ENCODE data around the gene PLPPR2. TPM values are rescaled to one million over a fixed set of nuclear protein-coding genes. Genes with fewer than 3 reads are reported as not detected.

PLPPR2 gene
- total RNA-seq, 1 donor from 2014 or later: 15.9 TPM

DNA sequence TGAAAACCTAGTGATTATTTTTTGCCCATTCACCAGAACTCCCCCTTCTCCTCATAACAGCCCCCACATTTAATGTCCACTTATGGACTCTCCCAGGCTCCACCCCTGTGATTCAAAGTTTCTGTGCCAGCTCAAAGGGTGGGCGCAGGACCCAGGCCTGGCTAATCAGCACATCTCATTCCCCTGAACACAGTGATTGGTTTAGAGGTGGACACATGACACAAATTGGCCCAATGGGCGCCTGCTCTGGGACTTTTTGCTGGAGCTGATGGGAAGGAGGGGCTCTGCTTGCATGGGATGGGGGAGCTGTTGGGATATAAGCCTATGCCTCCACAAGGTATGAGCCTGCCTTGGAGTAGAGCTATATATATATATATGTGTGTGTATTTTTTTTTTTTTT, 35.1 kb downstream of the PLPPR2 start:
- Mint-ChIP-seq H3K4me3 (no peak overlapping the region), H3K36me3 (peaks cover 4% of the 10 kb centered on the region), H3K27ac (no peak overlapping the region), H3K4me1 (ENCODE audit: unreplicated experiment) (no peaks in the 10 kb centered on the region), H3K27me3 (peaks cover 4% of the 10 kb centered on the region), H3K9me3 (no peaks in the 10 kb centered on the region)
- TF ChIP-seq, protein P1, sequence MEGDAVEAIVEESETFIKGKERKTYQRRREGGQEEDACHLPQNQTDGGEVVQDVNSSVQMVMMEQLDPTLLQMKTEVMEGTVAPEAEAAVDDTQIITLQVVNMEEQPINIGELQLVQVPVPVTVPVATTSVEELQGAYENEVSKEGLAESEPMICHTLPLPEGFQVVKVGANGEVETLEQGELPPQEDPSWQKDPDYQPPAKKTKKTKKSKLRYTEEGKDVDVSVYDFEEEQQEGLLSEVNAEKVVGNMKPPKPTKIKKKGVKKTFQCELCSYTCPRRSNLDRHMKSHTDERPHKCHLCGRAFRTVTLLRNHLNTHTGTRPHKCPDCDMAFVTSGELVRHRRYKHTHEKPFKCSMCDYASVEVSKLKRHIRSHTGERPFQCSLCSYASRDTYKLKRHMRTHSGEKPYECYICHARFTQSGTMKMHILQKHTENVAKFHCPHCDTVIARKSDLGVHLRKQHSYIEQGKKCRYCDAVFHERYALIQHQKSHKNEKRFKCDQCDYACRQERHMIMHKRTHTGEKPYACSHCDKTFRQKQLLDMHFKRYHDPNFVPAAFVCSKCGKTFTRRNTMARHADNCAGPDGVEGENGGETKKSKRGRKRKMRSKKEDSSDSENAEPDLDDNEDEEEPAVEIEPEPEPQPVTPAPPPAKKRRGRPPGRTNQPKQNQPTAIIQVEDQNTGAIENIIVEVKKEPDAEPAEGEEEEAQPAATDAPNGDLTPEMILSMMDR (conservative IDR thresholded peaks at IDR 0.05): no peak
- DNase-seq (ENCODE audit: extremely low spot score, unreplicated experiment): no peak

DNA sequence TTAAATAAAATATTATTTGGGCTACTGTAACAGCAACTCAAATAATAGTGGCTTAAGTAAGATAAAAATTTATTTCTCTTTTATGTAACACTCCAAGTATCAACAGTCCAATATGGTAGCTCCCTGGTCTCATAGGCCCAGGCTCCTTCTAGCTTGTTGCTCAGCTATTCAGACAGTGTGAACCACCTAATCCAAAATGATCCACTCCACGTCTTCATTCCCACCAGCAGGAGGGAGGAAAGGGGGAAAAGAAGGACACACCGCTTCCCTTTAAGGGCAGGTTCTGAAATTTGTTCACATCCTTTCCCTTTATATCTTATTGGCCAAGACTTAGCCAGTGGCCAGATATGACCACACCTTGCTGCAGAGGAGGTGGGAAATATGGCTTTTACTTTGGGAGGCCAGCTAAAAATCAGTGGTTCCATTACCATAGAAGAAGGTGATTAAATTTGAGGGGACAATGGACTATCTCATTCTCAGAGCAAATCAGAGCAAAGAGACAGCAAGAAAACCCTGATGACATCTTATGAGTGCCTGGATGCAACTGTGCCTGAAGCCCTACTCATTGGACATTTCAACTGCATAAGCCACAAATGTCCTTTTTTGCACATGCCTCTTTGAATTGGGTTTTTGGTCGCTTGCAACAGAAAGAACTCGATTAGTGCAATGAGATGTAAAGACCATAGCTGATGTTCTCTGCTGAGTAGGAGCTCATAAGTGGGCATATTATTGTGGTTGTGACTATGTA, 35.9 kb downstream of the PLPPR2 start:
- peaks cover 5% of the 10 kb centered on the region for H3K36me3 Mint-ChIP-seq
- no peaks in the 10 kb centered on the region for H3K4me1 Mint-ChIP-seq (ENCODE audit: unreplicated experiment)
- TF ChIP-seq, protein P1 (conservative IDR thresholded peaks at IDR 0.05): no peak
- peaks cover 4% of the 10 kb centered on the region for H3K27me3 Mint-ChIP-seq
- DNase-seq (ENCODE audit: extremely low spot score, unreplicated experiment): no peak
- H3K4me3 Mint-ChIP-seq: no peak overlapping the region
- no peak overlapping the region for H3K27ac Mint-ChIP-seq
- no peaks in the 10 kb centered on the region for H3K9me3 Mint-ChIP-seq

DNA sequence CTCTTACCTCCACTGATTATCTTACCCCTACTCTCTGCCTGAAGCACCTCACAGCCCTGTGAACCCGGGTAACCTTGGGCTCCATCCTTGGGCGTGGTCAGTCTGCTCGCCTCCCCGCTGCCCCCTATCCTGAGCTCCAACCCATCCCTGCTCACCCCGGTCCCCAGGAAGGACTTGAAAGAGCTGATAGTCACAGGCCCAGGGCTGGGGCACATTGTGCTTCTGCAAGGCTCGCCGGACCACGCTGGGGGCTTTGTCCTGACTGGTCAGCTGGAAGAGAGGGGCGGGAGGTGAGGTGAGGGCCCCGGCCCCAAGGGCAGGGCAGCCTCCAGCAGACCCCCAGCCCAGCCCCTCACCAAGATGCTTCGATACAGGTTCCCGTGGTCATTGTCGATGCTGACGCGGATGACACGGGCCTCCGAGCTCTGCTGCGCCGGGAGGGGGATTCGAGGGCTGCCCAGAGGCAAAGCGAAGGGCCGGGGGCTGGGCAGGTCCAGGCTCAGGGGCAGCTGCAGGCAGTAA, 41.9 kb downstream of the PLPPR2 start:
- peaks cover 4% of the 10 kb centered on the region for H3K27me3 Mint-ChIP-seq
- H3K4me1 Mint-ChIP-seq (ENCODE audit: unreplicated experiment): no peaks in the 10 kb centered on the region
- peaks cover 5% of the 10 kb centered on the region for H3K36me3 Mint-ChIP-seq

DNA sequence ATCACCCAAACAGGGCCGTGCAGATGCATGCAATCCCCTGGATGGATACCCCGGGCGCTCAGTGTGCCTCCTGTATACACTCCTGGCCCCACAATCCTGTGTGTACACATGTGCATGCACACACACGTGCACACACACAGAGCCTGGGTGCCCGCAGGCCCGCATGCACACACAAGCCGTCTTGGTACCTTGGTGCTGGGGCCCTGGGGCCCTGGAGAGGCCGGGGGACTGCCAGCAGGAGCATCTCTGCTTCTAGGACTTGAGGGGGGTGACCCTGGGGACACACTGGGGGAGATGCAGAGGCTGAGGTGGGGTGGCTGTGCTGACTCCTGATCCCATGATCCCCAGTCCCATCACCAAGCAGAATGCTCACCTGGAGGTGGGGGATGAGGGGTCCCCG, 44.4 kb downstream of the PLPPR2 start:
- TF ChIP-seq, protein P1 (conservative IDR thresholded peaks at IDR 0.05): no peak
- Mint-ChIP-seq H3K4me3 (no peak overlapping the region), H3K9me3 (no peaks in the 10 kb centered on the region), H3K4me1 (ENCODE audit: unreplicated experiment) (peaks cover 2% of the 10 kb centered on the region), H3K36me3 (peaks cover 5% of the 10 kb centered on the region), H3K27ac (no peak overlapping the region), H3K27me3 (peaks cover 4% of the 10 kb centered on the region)
- no peak for DNase-seq (ENCODE audit: extremely low spot score, unreplicated experiment)

More for the DNA sequence above, 41.9 kb downstream of the PLPPR2 start:
- no peaks in the 10 kb centered on the region for H3K9me3 Mint-ChIP-seq
- H3K27ac Mint-ChIP-seq: no peak overlapping the region
- TF ChIP-seq, protein P1 (conservative IDR thresholded peaks at IDR 0.05): no peak
- no peak for DNase-seq (ENCODE audit: extremely low spot score, unreplicated experiment)
- H3K4me3 Mint-ChIP-seq: no peak overlapping the region

DNA sequence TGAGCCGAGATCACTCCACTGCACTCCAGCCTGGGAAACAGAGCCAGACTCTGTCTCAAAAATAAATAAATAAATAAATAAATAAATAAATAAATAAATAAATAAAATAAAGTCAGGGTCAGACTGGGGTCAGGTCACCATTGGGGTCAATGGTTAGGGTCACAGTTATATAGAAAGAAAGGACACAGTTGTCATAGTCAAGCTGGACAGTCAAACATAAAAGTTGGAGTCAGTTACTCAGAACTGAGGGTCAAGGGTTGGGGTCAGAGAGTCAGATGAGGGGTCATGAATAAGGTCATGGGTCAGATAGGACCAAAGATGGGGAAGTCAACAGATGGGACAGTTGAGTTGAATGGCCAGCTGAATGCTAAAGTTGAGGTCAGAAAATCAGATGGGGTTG, 45.6 kb downstream of the PLPPR2 start:
- Mint-ChIP-seq H3K27me3 (no peaks in the 10 kb centered on the region), H3K36me3 (no peaks in the 10 kb centered on the region), H3K27ac (no peak overlapping the region), H3K4me1 (ENCODE audit: unreplicated experiment) (peaks cover 7% of the 10 kb centered on the region), H3K9me3 (no peaks in the 10 kb centered on the region), H3K4me3 (no peak overlapping the region)
- TF ChIP-seq, protein P1 (conservative IDR thresholded peaks at IDR 0.05): no peak
- no peak for DNase-seq (ENCODE audit: extremely low spot score, unreplicated experiment)
